ENCODE results near the gene ACR. TPM values are rescaled to one million over a fixed set of nuclear protein-coding genes. Genes with fewer than 3 reads are reported as not detected.

The ACR gene
- total RNA-seq, 3 donors from 2014 or later, result 0.41 to 1.4 (median 0.43) TPM

GRCh38 chr22:50694766-50695420, 43.1 kb upstream of the ACR start:
- H3K4me1 ChIP-seq (ENCODE audit: low read depth), result peaks cover 4% of the 10 kb centered on the region
- no peak for ATAC-seq
- intact Hi-C loops (cut with DNase I, micrococcal nuclease), result no loop called here
- H3K36me3 ChIP-seq (ENCODE audit: low read depth), result no peaks in the 10 kb centered on the region
- peak in 1 of 3 donors; percentile 21 for DNase-seq
- H3K9me3 ChIP-seq, result no peaks in the 10 kb centered on the region
- TF ChIP-seq CTCF (IDR thresholded peaks at IDR 0.05), result no peak
- H3K4me3 ChIP-seq, result no peak overlapping the region

GRCh38 chr22:50695421-50696250, 42.4 kb upstream of the ACR start:
- Histone ChIP-seq H3K4me3 (no peak overlapping the region), H3K36me3 (ENCODE audit: low read depth) (no peaks in the 10 kb centered on the region), H3K4me1 (ENCODE audit: low read depth) (peaks cover 4% of the 10 kb centered on the region), H3K9me3 (no peaks in the 10 kb centered on the region)
- peak in 2 of 3 donors; percentile 24 to 25 for DNase-seq
- no peak for TF ChIP-seq CTCF (IDR thresholded peaks at IDR 0.05)
- peak; percentile 23 for ATAC-seq
- intact Hi-C loops (cut with DNase I, micrococcal nuclease), result no loop called here

- no peaks in the 10 kb centered on the region for H3K9me3 ChIP-seq
Observed at GRCh38 chr22:50696251-50696798, 41.7 kb upstream of the ACR start.

GRCh38 chr22:50696799-50697561, 41.0 kb upstream of the ACR start:
- peak in 2 of 3 donors; percentile 41 to 44 for DNase-seq
- intact Hi-C loops (cut with DNase I, micrococcal nuclease), result no loop called here

More at GRCh38 chr22:50696251-50696798, 41.7 kb upstream of the ACR start:
- DNase-seq, result peak in 2 of 3 donors; percentile 5 to 34
- intact Hi-C loops (cut with DNase I, micrococcal nuclease), result no loop called here
- peaks cover 4% of the 10 kb centered on the region for H3K4me1 ChIP-seq (ENCODE audit: low read depth)
- TF ChIP-seq CTCF (IDR thresholded peaks at IDR 0.05), result no peak
- ATAC-seq, result no peak
- no peak overlapping the region for H3K4me3 ChIP-seq
- H3K36me3 ChIP-seq (ENCODE audit: low read depth), result no peaks in the 10 kb centered on the region

More at GRCh38 chr22:50696799-50697561, 41.0 kb upstream of the ACR start:
- no peaks in the 10 kb centered on the region for H3K9me3 ChIP-seq
- H3K4me3 ChIP-seq, result no peak overlapping the region
- TF ChIP-seq CTCF (IDR thresholded peaks at IDR 0.05), result no peak
- no peaks in the 10 kb centered on the region for H3K36me3 ChIP-seq (ENCODE audit: low read depth)
- H3K4me1 ChIP-seq (ENCODE audit: low read depth), result peaks cover 4% of the 10 kb centered on the region
- peak; percentile 70 for ATAC-seq

Data from mucosa of descending colon (tissue), 3 donors.